Measurements from ENCODE around the gene SPSB1.

SPSB1 gene

GRCh38 chr1:9253453-9254105 lies 39.1 kb upstream of the SPSB1 start:
- Histone ChIP-seq H3K4me1 (ENCODE audit: control insufficient read depth, insufficient read depth, low read length) (no peaks in the 10 kb centered on the region), H3K4me3 (ENCODE audit: low read depth, low read length) (no peak overlapping the region), H3K36me3 (ENCODE audit: control insufficient read depth in 2 of 2, insufficient read depth in 1 of 2, low read length in 2 of 2) (peaks cover 0 to 42% of the 10 kb centered on the region in 2 experiments; a peak in 1 of 3 replicates), H3K27ac (ENCODE audit: extremely low read depth, low read depth, low read length) (no peak overlapping the region), H3K9me3 (ENCODE audit: control insufficient read depth, insufficient read depth, low read depth, low read length) (no peaks in the 10 kb centered on the region)
- ChIA-PET POLR2A (no interaction called here), CTCF (interaction anchor here (1.9 kb wide), 1 partner anchor 19 kb away, joined by 5 read pairs; the partner anchor contains the start of gene H6PD)
- no peak for TF ChIP-seq ZNF354C (tag by site-specific recombination; IDR thresholded peaks at IDR 0.05; ENCODE audit: borderline replicate concordance, low read depth)

GRCh38 chr1:9256332-9256731 lies 36.4 kb upstream of the SPSB1 start:
- TF ChIP-seq ZNF366 (tag by site-specific recombination; conservative IDR thresholded peaks at IDR 0.05) = no peak
- Histone ChIP-seq H3K27ac (ENCODE audit: extremely low read depth, low read depth, low read length) (no peak overlapping the region), H3K4me1 (ENCODE audit: control insufficient read depth, insufficient read depth, low read length) (no peaks in the 10 kb centered on the region), H3K4me3 (ENCODE audit: low read depth, low read length) (no peak overlapping the region), H3K9me3 (ENCODE audit: control insufficient read depth, insufficient read depth, low read depth, low read length) (no peaks in the 10 kb centered on the region), H3K36me3 (ENCODE audit: control insufficient read depth in 2 of 2, insufficient read depth in 1 of 2, low read length in 2 of 2) (peaks cover 0 to 25% of the 10 kb centered on the region in 2 experiments; a peak in 1 of 3 replicates)
- ChIA-PET CTCF (interaction anchor here (0.6 to 1.4 kb wide), 2 partner anchors 10 to 232 kb away, joined by 5 to 6 read pairs; no protein-coding TSS in a partner anchor), POLR2A (no interaction called here)

DNA sequence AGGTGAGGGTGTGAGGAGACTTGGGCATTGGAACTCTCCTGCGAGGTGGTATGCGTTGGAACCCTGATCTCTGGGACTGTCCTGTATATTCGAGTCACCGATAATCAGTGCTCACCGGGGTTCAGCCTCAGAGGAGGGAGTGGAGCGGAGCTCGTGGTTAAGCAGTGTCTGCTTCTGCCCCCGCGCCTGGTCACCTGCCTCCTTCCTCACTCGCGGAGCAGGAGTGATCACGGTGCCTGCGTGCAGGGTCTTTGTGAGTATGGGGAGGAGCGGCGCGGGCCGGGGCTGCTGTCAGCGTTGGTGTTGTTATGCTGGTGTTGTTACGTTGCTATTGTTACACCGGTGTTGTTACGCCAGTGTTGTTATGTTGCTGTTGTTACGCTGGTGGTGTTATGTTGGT lies 34.8 kb upstream of the SPSB1 start:
- CTCF ChIA-PET = no interaction called here
- no peaks in the 10 kb centered on the region for H3K4me1 ChIP-seq (ENCODE audit: control insufficient read depth, insufficient read depth, low read length)
- H3K9me3 ChIP-seq (ENCODE audit: control insufficient read depth, insufficient read depth, low read depth, low read length) = no peaks in the 10 kb centered on the region
- peaks cover 0 to 36% of the 10 kb centered on the region in 2 experiments; a peak in 1 of 3 replicates for H3K36me3 ChIP-seq (ENCODE audit: control insufficient read depth in 2 of 2, insufficient read depth in 1 of 2, low read length in 2 of 2)
- TF ChIP-seq HOXC10 (CRISPR knock-in tag; IDR thresholded peaks at IDR 0.05) = no peak
- peak; percentile 15; the same call in 1 of the 2 replicates for TF ChIP-seq ZNF600 (tag by site-specific recombination; IDR thresholded peaks at IDR 0.05)
- TF ChIP-seq ZNF514 (tag by site-specific recombination; IDR thresholded peaks at IDR 0.05) = no peak
- TF ChIP-seq ZNF26 (tag by site-specific recombination; IDR thresholded peaks at IDR 0.05) = no peak
- TF ChIP-seq REST (tag by site-specific recombination; IDR thresholded peaks at IDR 0.05) = no peak
- POLR2A ChIA-PET = no interaction called here
- H3K27ac ChIP-seq (ENCODE audit: extremely low read depth, low read depth, low read length) = no peak overlapping the region
- no peak overlapping the region for H3K4me3 ChIP-seq (ENCODE audit: low read depth, low read length)

DNA sequence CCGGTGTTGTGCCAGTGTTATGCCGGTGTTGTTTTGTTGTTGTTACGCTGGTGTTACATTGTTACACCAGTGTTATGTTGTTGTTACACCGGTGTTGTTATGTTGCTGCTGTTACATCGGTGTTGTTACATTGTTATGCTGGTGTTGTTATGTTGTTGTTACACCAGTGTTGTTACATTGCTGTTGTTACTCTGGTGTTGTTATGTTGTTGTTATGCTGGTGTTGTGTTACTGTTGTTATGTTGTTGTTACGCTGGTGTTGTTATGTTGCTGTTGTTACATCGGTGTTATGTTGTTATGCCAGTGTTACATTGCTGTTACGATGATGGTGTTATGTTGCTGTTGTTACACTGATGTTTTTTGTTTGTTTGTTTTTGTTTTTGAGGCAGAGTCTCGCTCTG lies 34.1 kb upstream of the SPSB1 start:
- Histone ChIP-seq H3K9me3 (ENCODE audit: control insufficient read depth, insufficient read depth, low read depth, low read length) (no peaks in the 10 kb centered on the region), H3K4me1 (ENCODE audit: control insufficient read depth, insufficient read depth, low read length) (no peaks in the 10 kb centered on the region), H3K27ac (ENCODE audit: extremely low read depth, low read depth, low read length) (no peak overlapping the region), H3K36me3 (ENCODE audit: control insufficient read depth in 2 of 2, insufficient read depth in 1 of 2, low read length in 2 of 2) (peaks cover 0 to 44% of the 10 kb centered on the region in 2 experiments; a peak in 1 of 3 replicates), H3K4me3 (ENCODE audit: low read depth, low read length) (no peak overlapping the region)
- TF ChIP-seq ZNF600 (tag by site-specific recombination; IDR thresholded peaks at IDR 0.05) (peak; percentile 92), ZNF2 (tag by site-specific recombination; IDR thresholded peaks at IDR 0.05) (no peak)
- TF ChIP-seq, protein P1, sequence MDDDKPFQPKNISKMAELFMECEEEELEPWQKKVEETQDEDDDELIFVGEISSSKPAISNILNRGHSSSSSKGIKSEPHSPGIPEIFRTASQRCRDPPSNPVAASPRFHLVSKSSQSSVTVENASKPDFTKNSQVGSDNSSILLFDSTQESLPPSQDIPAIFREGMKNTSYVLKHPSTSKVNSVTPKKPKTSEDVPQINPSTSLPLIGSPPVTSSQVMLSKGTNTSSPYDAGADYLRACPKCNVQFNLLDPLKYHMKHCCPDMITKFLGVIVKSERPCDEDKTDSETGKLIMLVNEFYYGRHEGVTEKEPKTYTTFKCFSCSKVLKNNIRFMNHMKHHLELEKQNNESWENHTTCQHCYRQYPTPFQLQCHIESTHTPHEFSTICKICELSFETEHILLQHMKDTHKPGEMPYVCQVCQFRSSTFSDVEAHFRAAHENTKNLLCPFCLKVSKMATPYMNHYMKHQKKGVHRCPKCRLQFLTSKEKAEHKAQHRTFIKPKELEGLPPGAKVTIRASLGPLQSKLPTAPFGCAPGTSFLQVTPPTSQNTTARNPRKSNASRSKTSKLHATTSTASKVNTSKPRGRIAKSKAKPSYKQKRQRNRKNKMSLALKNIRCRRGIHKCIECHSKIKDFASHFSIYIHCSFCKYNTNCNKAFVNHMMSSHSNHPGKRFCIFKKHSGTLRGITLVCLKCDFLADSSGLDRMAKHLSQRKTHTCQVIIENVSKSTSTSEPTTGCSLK (tag by site-specific recombination; IDR thresholded peaks at IDR 0.05) = no peak
- POLR2A ChIA-PET = no interaction called here
- CTCF ChIA-PET = no interaction called here
